Stimulated activated CD8-positive, alpha-beta memory T cell treated with anti-CD3 and anti-CD28 coated beads, Interleukin-2, amount 100 ng/mL, for 1 hour (primary cell): ENCODE measurements around the gene PDLIM5.

ENCODE experiments used
- DNase-seq, 2 donors: peaks; one replicate each; pipeline ENCODE4 v3.0.0-alpha.2; 2020; ENCODE audit warnings: low read depth in 2 of 2

The PDLIM5 gene

DNA sequence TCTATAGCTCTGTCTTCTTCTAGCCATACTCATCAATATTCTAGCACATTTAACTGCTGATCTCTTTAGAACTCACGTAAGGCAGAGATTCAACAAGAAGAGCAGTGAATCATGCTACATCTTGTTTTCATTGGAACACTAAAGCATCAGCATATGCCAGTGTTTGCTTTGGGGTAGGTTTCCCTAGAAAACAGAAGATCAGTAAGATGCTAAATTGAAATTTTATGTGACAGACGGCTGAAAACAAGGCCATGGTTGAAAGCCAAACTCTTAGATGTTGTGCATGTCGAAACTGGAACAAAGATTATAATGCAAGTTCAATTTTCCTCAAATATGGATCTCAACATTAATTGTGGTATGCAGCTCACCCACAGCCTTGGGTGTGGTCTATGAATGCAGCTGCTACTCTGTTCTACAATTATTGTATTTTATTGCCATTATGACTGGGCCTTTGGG lies 107.6 kb downstream of the PDLIM5 start:
- no peak for DNase-seq

DNA sequence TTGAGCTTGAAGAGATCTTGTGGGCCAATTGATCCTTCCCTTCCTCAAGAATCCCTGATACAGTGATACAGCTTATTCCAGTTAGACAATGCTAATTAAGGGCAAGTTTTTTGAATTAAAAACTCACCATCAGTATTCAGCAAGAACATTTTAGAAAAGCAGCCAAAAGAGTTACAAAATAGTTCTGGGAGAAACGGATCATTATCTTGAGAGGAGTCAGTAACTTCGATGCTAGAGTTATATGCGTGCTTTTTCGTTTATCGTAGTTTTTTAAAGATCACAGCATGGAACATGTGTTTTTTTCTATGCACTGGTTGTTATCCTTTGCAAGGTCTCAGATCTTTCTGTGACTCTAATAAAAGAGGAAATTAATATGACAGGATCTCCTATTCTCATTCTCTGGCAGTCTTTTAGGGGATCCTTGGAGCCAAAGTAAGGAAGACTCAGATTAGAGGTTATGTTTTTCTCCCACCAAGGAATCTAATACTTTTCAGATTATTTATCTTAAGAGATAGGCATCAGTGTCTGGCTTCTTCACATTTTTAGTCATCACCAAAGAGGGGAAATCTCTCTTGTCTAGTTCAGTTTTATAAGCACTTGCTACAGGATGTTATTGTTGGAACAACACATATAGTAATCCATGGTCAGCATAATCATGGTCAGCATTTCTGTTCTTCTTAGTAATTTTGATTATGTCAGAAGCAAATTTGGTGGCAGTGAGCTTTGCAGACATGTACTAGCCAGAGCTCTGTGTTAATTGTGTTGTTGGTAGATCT lies 109.7 kb downstream of the PDLIM5 start:
- no peak for DNase-seq

- DNase-seq: no peak
Measured at GRCh38 chr4:94562285-94562684, 110.5 kb downstream of the PDLIM5 start.

GRCh38 chr4:94564252-94564651 lies 112.5 kb downstream of the PDLIM5 start:
- no peak for DNase-seq

- no peak for DNase-seq
Measured at GRCh38 chr4:94566420-94566819, 114.7 kb downstream of the PDLIM5 start.

GRCh38 chr4:94567811-94568210 lies 116.1 kb downstream of the PDLIM5 start:
- DNase-seq: no peak

- no peak for DNase-seq
Measured at GRCh38 chr4:94570558-94570957, 118.8 kb downstream of the PDLIM5 start.

DNA sequence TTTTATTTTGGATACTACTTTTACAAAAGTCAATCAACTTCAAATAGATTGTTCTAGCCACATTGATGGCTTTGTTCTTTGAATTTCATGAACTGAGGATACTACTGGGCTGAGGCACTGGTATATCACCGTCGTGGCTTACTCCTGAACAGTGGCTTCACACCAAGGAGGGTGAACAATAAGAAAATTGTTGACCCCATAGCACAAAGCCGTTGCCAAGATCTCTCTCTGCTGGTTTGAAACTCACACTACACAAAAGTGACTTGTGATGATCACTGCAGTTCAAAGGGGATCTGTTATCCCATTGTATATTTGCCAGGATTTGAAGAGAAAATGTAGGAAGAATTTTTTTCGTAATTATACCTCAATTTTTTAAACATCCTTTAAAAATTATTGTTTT lies 119.6 kb downstream of the PDLIM5 start:
- DNase-seq: no peak

DNA sequence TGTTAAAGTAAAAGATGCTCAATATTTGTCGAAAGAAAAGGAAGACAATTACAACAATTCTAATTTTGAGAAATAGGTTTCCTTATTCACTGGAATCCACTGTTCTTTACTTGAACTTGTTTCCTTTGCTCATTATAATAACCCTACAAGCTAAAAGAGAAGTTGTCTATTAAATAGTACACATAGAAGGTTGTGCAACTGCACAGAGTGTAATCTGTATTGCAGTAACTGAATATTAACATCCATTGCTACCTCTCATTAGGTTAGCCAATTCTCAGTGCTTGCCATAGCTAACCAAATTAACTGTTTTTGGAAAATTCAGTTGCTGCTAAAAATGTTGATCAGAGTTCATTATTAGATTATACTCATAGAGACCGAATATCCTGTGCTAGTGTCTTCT lies 120.0 kb downstream of the PDLIM5 start:
- DNase-seq: no peak

DNA sequence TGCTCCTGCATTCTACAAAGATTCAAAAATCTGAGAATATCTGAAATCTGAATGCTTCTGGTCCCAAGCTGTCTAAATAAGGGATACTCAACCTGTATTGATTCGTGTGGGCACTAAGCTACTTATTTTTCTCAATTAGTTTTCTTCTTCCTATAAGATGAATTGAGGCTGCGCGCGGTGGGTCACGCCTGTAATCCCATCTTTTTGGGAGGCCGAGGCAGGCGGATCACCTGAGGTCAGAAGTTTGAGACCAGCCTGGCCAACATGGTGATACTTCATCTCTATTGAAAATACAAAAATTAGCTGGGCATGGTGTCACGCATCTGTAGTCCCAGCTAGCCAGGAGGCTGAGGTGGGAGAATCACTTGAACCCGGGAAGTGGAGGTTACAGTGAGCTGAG lies 122.3 kb downstream of the PDLIM5 start:
- no peak for DNase-seq

GRCh38 chr4:94574616-94575015 lies 122.9 kb downstream of the PDLIM5 start:
- no peak for DNase-seq

DNA sequence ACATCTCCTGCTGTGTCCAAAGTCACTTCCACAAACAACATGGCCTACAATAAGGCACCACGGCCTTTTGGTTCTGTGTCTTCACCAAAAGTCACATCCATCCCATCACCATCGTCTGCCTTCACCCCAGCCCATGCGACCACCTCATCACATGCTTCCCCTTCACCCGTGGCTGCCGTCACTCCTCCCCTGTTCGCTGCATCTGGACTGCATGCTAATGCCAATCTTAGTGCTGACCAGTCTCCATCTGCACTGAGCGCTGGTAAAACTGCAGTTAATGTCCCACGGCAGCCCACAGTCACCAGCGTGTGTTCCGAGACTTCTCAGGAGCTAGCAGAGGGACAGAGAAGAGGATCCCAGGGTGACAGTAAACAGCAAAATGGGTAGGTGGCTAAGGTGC lies 123.9 kb downstream of the PDLIM5 start:
- no peak for DNase-seq

GRCh38 chr4:94576210-94576609 lies 124.5 kb downstream of the PDLIM5 start:
- DNase-seq: no peak

DNA sequence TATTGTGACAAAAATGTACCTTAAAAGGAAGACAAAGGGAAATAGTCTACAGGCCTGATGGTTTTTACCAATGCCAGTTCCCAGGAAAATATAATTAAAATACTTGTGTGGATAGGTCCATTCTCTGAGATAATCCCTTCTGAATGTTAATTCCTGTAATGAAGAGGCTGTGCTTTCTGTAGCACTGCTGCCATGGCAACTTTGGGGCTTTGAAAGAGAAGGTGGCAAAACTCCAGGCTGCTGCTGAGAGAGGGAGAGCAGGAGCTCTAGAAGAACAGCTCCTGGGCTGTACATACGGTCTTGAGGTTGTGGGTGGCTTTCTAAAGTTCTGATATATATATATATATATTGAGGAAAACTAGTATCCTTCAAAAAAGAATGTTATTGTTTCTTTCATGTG lies 125.4 kb downstream of the PDLIM5 start:
- no peak for DNase-seq

DNA sequence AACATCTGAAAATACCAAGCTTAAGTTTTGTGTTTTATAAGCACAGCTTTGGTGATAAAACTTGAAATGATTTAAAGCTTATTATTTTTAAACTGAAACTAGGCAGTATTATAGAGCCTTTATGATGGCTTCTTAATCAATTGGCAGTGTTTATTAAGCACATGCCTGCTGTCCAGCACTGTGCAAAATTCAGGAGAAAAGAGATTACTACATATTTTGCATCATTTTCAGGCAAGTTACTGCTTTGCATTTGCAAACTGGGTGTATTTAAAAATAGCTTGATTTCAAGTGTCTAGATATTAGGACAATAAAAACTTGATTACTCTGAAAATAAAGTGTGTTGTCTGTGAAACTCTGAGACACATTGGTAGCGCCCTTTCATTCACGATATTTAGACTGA lies 126.5 kb downstream of the PDLIM5 start:
- DNase-seq: no peak

DNA sequence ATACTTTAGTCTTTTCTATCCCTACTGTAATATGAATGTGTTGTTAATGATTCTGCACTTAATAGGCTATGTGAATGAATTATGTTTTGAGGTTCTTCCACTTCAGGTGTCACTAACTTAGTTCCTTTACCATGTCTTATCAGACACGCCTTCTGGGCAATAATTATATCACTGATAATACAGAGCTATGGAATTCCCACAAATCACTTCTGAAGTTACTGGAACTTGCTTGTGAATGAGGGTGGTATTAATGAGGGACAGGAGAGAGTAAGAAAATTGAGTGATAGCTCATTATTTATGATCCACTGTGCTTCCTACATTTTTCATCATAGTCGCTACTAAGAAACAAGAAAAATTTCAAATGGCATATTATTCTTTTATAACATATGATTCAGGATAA lies 130.0 kb downstream of the PDLIM5 start:
- no peak for DNase-seq

GRCh38 chr4:94582517-94582916 lies 130.8 kb downstream of the PDLIM5 start:
- DNase-seq: no peak

GRCh38 chr4:94583914-94584641 lies 132.3 kb downstream of the PDLIM5 start:
- DNase-seq: no peak

DNA sequence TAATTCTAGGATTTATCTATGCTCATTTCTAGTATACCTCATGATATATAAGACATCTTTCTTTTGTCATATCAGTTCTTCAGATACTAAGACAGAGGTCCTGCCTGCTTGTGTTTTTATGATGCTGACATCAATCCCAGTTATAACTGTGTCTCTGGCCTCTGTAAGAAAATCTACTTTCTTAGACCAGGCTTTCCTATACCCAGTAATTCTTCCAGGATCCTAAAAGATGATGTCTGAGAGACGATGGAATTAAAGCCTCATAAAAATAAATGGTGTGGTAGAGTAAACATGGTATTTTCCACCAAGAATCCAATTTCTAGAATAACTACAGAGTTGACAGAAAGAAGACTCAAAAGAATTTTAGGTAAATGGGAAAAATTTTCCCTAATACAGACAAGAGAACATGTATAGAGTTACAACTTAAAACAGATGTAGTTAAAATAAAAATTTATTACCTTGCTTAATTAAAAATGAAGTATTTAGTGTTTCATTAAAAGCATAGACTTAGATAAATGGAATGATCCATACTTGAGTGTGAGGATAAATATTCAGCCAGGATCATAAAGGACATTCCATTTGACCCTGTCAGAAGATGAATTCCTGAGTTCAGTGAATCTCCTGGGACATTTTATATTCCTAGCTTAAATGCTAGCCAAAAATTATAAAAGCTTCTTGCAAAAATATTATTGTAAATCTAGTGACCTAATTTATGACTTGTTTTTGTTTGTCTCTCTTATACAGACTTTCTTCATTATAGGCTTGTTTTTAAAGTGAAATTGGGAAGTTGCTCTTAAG lies 137.4 kb downstream of the PDLIM5 start:
- DNase-seq: no peak

GRCh38 chr4:94590493-94590892 lies 138.8 kb downstream of the PDLIM5 start:
- DNase-seq: no peak

DNA sequence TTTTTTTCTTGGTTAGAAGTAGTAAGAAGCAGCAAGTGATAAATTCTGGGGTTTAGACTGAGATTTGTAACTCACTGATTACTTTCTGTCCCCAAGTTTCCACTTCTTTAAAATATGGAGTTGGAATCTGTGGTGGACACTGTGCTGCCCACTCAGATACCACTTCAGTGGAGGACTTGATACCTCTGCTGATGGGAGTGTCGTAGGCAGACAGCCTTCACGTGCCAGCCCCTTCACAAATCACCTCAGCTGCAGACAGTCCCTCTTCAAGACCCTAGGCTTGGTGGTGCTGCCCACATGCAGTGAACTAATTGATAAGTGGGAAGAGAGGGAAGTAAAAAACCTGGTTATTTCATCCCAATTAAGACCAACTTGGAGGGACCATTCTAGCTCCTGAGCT lies 139.5 kb downstream of the PDLIM5 start:
- no peak for DNase-seq

GRCh38 chr4:94595013-94595412 lies 143.3 kb downstream of the PDLIM5 start:
- DNase-seq: no peak
